Activated CD4-positive, alpha-beta T cell treated with anti-CD3 and anti-CD28 coated beads for 1 hour (primary cell): ENCODE data around the gene FAAH2.
A peak's percentile ranks its signal among the peaks of the same experiment; 100 is the strongest.
"Not testable (repeated sequence)": the region's sequence is repeated elsewhere in the genome, so short reads cannot be mapped to it uniquely, and the experiment has no call there.

Experiments used
- DNase-seq: peaks from one replicate; pipeline ENCODE4 v3.0.0-alpha.2; 2020

Gene FAAH2

GRCh38 chrX:57286507-57287251 is at the start of gene FAAH2:
Gene FAAH2, plus strand, starts transcription at chrX:57286706. Its CDS starts 120 bp downstream, at chrX:57286826.
- DNase-seq, result peak; percentile 45

GRCh38 chrX:57241967-57242366 is 44.5 kb upstream of the FAAH2 start:
- no peak for DNase-seq

GRCh38 chrX:57251965-57252364 is 34.5 kb upstream of the FAAH2 start:
- no peak for DNase-seq

GRCh38 chrX:57265126-57265525 is 21.4 kb upstream of the FAAH2 start:
- DNase-seq, result no peak

- no peak for DNase-seq
Measured at GRCh38 chrX:57266275-57266674, 20.2 kb upstream of the FAAH2 start.

GRCh38 chrX:57266871-57267270 is 19.6 kb upstream of the FAAH2 start:
- no peak for DNase-seq

- DNase-seq, result no peak
Measured at GRCh38 chrX:57267308-57267707, 19.2 kb upstream of the FAAH2 start.

GRCh38 chrX:57270980-57271379 is 15.5 kb upstream of the FAAH2 start:
- DNase-seq, result no peak

- DNase-seq, result no peak
Measured at GRCh38 chrX:57282568-57282967, 3.9 kb upstream of the FAAH2 start.

- no peak for DNase-seq
Measured at GRCh38 chrX:57285001-57285400, 1.5 kb upstream of the FAAH2 start.

- no peak for DNase-seq
Measured at GRCh38 chrX:57289089-57289488, 2.6 kb downstream of the FAAH2 start.

GRCh38 chrX:57294961-57295360 is 8.5 kb downstream of the FAAH2 start:
- DNase-seq, result no peak

GRCh38 chrX:57295679-57296078 is 9.2 kb downstream of the FAAH2 start:
- DNase-seq, result not testable (repeated sequence)

- no peak for DNase-seq
Measured at GRCh38 chrX:57313583-57314215, 27.2 kb downstream of the FAAH2 start.

- DNase-seq, result no peak
Measured at GRCh38 chrX:57329008-57329407, 42.5 kb downstream of the FAAH2 start.

GRCh38 chrX:57335790-57336189 is 49.3 kb downstream of the FAAH2 start:
- not testable (repeated sequence) for DNase-seq

GRCh38 chrX:57353472-57354132 is 67.1 kb downstream of the FAAH2 start:
- DNase-seq, result no peak

GRCh38 chrX:57364145-57364544 is 77.6 kb downstream of the FAAH2 start:
- no peak for DNase-seq

GRCh38 chrX:57366430-57366829 is 79.9 kb downstream of the FAAH2 start:
- no peak for DNase-seq

- no peak for DNase-seq
Measured at GRCh38 chrX:57367649-57368048, 81.1 kb downstream of the FAAH2 start.

- DNase-seq, result no peak
Measured at GRCh38 chrX:57368158-57368557, 81.7 kb downstream of the FAAH2 start.

- no peak for DNase-seq
Measured at GRCh38 chrX:57379296-57379695, 92.8 kb downstream of the FAAH2 start.

- no peak for DNase-seq
Measured at GRCh38 chrX:57380026-57380796, 93.7 kb downstream of the FAAH2 start.
